Amygdala (tissue), 56 donors: Measurements from ENCODE around the gene NKD2.
A peak's percentile ranks its signal among the peaks of the same experiment; 100 is the strongest.

Experiments
- DNase-seq, 56 donors: peaks; one replicate each; lab custom pipeline; 2025; lab: John Stamatoyannopoulos, UW

The NKD2 gene

GRCh38 chr5:978054-978453, 30.5 kb upstream of the NKD2 start:
- no peak for DNase-seq

- DNase-seq, result no peak
Measured at GRCh38 chr5:978693-979092, 29.9 kb upstream of the NKD2 start.

- DNase-seq, result no peak
Measured at GRCh38 chr5:979100-979817, 29.3 kb upstream of the NKD2 start.

- peak in 9 of 56 donors; percentile 15 to 37 (median 27) for DNase-seq
Measured at GRCh38 chr5:980001-980588, 28.5 kb upstream of the NKD2 start.

- no peak for DNase-seq
Measured at GRCh38 chr5:980966-981365, 27.6 kb upstream of the NKD2 start.

GRCh38 chr5:981456-981855, 27.1 kb upstream of the NKD2 start:
- DNase-seq, result no peak

GRCh38 chr5:982377-983237, 26.0 kb upstream of the NKD2 start:
- DNase-seq, result no peak

- DNase-seq, result no peak
Measured at GRCh38 chr5:983238-983524, 25.4 kb upstream of the NKD2 start.

- no peak for DNase-seq
Measured at GRCh38 chr5:983568-983967, 25.0 kb upstream of the NKD2 start.

GRCh38 chr5:984774-985173, 23.8 kb upstream of the NKD2 start:
- DNase-seq, result no peak

GRCh38 chr5:987761-988160, 20.8 kb upstream of the NKD2 start:
- no peak for DNase-seq

GRCh38 chr5:988322-988721, 20.3 kb upstream of the NKD2 start:
- DNase-seq, result no peak

- DNase-seq, result peak in 29 of 56 donors; percentile 11 to 69 (median 35)
Measured at GRCh38 chr5:989961-990530, 18.6 kb upstream of the NKD2 start.

- DNase-seq, result no peak
Measured at GRCh38 chr5:991472-992267, 16.9 kb upstream of the NKD2 start.

GRCh38 chr5:994272-994607, 14.4 kb upstream of the NKD2 start:
- no peak for DNase-seq

- DNase-seq, result no peak
Measured at GRCh38 chr5:994821-995220, 13.8 kb upstream of the NKD2 start.

GRCh38 chr5:995318-995717, 13.3 kb upstream of the NKD2 start:
- no peak for DNase-seq

- no peak for DNase-seq
Measured at GRCh38 chr5:997001-997474, 11.6 kb upstream of the NKD2 start.

GRCh38 chr5:997711-998110, 10.9 kb upstream of the NKD2 start:
- DNase-seq, result no peak

- no peak for DNase-seq
Measured at GRCh38 chr5:998246-999031, 10.2 kb upstream of the NKD2 start.
